HepG2 (cell line): Measurements from ENCODE around the gene HHATL. TPM values are rescaled to one million over a fixed set of nuclear protein-coding genes. Genes with fewer than 3 reads are reported as not detected.
A peak's percentile ranks its signal among the peaks of the same experiment; 100 is the strongest.

Experiments used
- BHLHE40 ChIP-seq: IDR thresholded peaks from 2 replicates; pipeline ENCODE4 v1.6.1; 2011; ENCODE audit warnings: low read length, improper control_type of control experiment
- CERS6 ChIP-seq: sonication (generic); formaldehyde crosslinking; IDR thresholded peaks from 2 replicates; pipeline ENCODE4 v1.5.0; 2020; ENCODE audit warnings: missing genetic modification reagents
- ERF ChIP-seq: IDR thresholded peaks from 2 replicates; pipeline ENCODE4 v1.6.1; 2018; ENCODE audit warnings: missing biosample characterization, missing genetic modification reagents
- FOXO4 ChIP-seq: sonication (generic); formaldehyde crosslinking; conservative IDR thresholded peaks from 2 replicates; pipeline ENCODE4 v1.8.1; 2023; ENCODE audit warnings: missing genetic modification reagents
- MAF1 ChIP-seq: sonication (generic); formaldehyde crosslinking; IDR thresholded peaks from 2 replicates; pipeline ENCODE4 v1.5.0; 2020; ENCODE audit warnings: missing genetic modification reagents, borderline replicate concordance
- MIER2 ChIP-seq: IDR thresholded peaks from 2 replicates; pipeline ENCODE4 v1.6.1; 2016; ENCODE audit warnings: missing biosample characterization, missing genetic modification reagents
- MTF1 ChIP-seq: sonication (generic); formaldehyde crosslinking; IDR thresholded peaks from 2 replicates; pipeline ENCODE4 v1.5.0; 2020; ENCODE audit warnings: missing genetic modification reagents
- MTF2 ChIP-seq: sonication (generic); formaldehyde crosslinking; IDR thresholded peaks from 2 replicates; pipeline ENCODE4 v1.5.0; 2020; ENCODE audit warnings: missing genetic modification reagents, borderline replicate concordance
- MYC ChIP-seq: sonication (generic); formaldehyde crosslinking; IDR thresholded peaks from 2 replicates; pipeline ENCODE4 v1.9.0; 2021; ENCODE audit warnings: missing genetic modification reagents, borderline replicate concordance
- NCOA5 ChIP-seq: sonication (generic); formaldehyde crosslinking; IDR thresholded peaks from 2 replicates; pipeline ENCODE4 v1.4.0; 2020; ENCODE audit warnings: missing genetic modification reagents
- PCBP1 ChIP-seq: fragments of 200-400 bp; formaldehyde crosslinking; IDR thresholded peaks from 2 replicates; pipeline ENCODE4 v1.6.1; 2017; ENCODE audit warnings: mild to moderate bottlenecking, low read depth, low read length, borderline replicate concordance
- PITX1 ChIP-seq: sonication (generic); formaldehyde crosslinking; IDR thresholded peaks from 2 replicates; pipeline ENCODE4 v1.5.1; 2020; ENCODE audit warnings: mild to moderate bottlenecking, missing genetic modification reagents
- RFXANK ChIP-seq: IDR thresholded peaks from 2 replicates; pipeline ENCODE4 v1.6.1; 2016
- SMARCE1 ChIP-seq: fragments of 450-650 bp; IDR thresholded peaks from 2 replicates; pipeline ENCODE4 v1.6.1; 2017; ENCODE audit warnings: borderline replicate concordance
- SUZ12 ChIP-seq: fragments of 150-350 bp; IDR thresholded peaks from 2 replicates; pipeline ENCODE4 v1.6.1; 2014; ENCODE audit warnings: low read depth, low read length
- TEF ChIP-seq: sonication (generic); formaldehyde crosslinking; IDR thresholded peaks from 2 replicates; pipeline ENCODE4 v1.5.0; 2020; ENCODE audit warnings: missing genetic modification reagents
- TFDP1 ChIP-seq: IDR thresholded peaks from 2 replicates; pipeline ENCODE4 v1.6.1; 2016; ENCODE audit warnings: missing compliant biosample characterization, missing genetic modification reagents, borderline replicate concordance
- TGIF2 ChIP-seq: IDR thresholded peaks from 2 replicates; pipeline ENCODE4 v1.6.1; 2016; ENCODE audit warnings: control low read depth, missing compliant biosample characterization
- ZBTB44 ChIP-seq: sonication (generic); formaldehyde crosslinking; IDR thresholded peaks from 2 replicates; pipeline ENCODE4 v1.4.0; 2020; ENCODE audit warnings: missing genetic modification reagents
- ZFX ChIP-seq: sonication (generic); formaldehyde crosslinking; IDR thresholded peaks from 2 replicates; pipeline ENCODE4 v1.4.0; 2020; ENCODE audit warnings: mild to moderate bottlenecking, low read depth, missing genetic modification reagents, moderate library complexity
- ZNF292 ChIP-seq: sonication (generic); formaldehyde crosslinking; IDR thresholded peaks from 2 replicates; pipeline ENCODE4 v1.8.1; 2022; ENCODE audit warnings: mild to moderate bottlenecking, low read depth, missing genetic modification reagents, borderline replicate concordance
- ZNF430 ChIP-seq: sonication (generic); formaldehyde crosslinking; IDR thresholded peaks from 2 replicates; pipeline ENCODE4 v1.9.0; 2021; ENCODE audit warnings: mild to moderate bottlenecking, missing genetic modification reagents
- ZNF552 ChIP-seq: sonication (generic); formaldehyde crosslinking; IDR thresholded peaks from 2 replicates; pipeline ENCODE4 v1.9.0; 2022; ENCODE audit warnings: missing genetic modification reagents, mild to moderate bottlenecking, borderline replicate concordance
- ZNF75D ChIP-seq: sonication (generic); formaldehyde crosslinking; IDR thresholded peaks from 2 replicates; pipeline ENCODE4 v1.8.1; 2023; ENCODE audit warnings: missing genetic modification reagents, mild to moderate bottlenecking, borderline replicate concordance
- ZNF839 ChIP-seq: sonication (generic); formaldehyde crosslinking; IDR thresholded peaks from 2 replicates; pipeline ENCODE4 v1.4.0; 2020; ENCODE audit warnings: missing genetic modification reagents, mild to moderate bottlenecking, borderline replicate concordance
- ZSCAN25 ChIP-seq: sonication (generic); formaldehyde crosslinking; IDR thresholded peaks from 2 replicates; pipeline ENCODE4 v1.8.0; 2022; ENCODE audit warnings: mild to moderate bottlenecking, missing genetic modification reagents
- polyA plus RNA-seq, 8 experiments: library from polyadenylated mRNA; depleted of rRNA in 3 of 8; stranded (reverse) in 7 of 8; unstranded in 1 of 8; fragments of >200 nt; fragmentation: Illumina TruSeq in 4 of 8; extraction: Trizol in 4 of 8; gene quantifications; 2 replicates each; pipeline versions ENCODE4 v1.2.1 to v1.2.3, GENCODE V29; 2011 to 2016; ENCODE audit warnings: low read depth in 4 of 8, missing spikeins in 1 of 8, mixed read lengths in 1 of 8; ENCODE audit not compliant: insufficient read depth in 1 of 8
- total RNA-seq, 5 experiments: library from RNA; depleted of rRNA; stranded (reverse); fragments of >200 nt; fragmentation: Illumina TruSeq; extraction: Trizol; gene quantifications; 2 replicates each; pipeline ENCODE4 v1.2.3, GENCODE V29; 2016; ENCODE audit warnings: low read depth in 1 of 5

HHATL gene
- total and polyA plus RNA-seq, 2 of the 13 experiments (the other 11 are each of a cell fraction or from before 2014, with no cell fraction given) = 0.26 TPM; not detected in 1

- TF ChIP-seq ZNF292 (CRISPR knock-in tag) (no peak), ZNF839 (CRISPR knock-in tag) (no peak), ZFX (CRISPR knock-in tag) (no peak), TFDP1 (CRISPR knock-in tag) (peak; percentile 33; the same call in 1 of the 2 replicates), NCOA5 (no peak), BHLHE40 (no peak), CERS6 (peak; percentile 74; the same call in 1 of the 2 replicates), MTF1 (peak; percentile 59; the same call in 1 of the 2 replicates), MAF1 (peak; percentile 79; the same call in 1 of the 2 replicates), ZBTB44 (CRISPR knock-in tag) (peak; percentile 96), TEF (CRISPR knock-in tag) (peak; percentile 78), FOXO4 (CRISPR knock-in tag) (no peak), ZNF75D (0 out of 2 replicates have a peak, but pooled peaks have one; percentile 55), SMARCE1 (no peak), TGIF2 (CRISPR knock-in tag) (peak; percentile 47; the same call in 1 of the 2 replicates), MYC (CRISPR knock-in tag) (peak; percentile 63; the same call in 1 of the 2 replicates), ZNF430 (CRISPR knock-in tag) (peak; percentile 84), ERF (CRISPR knock-in tag) (peak; percentile 96), SUZ12 (no peak), ZNF552 (CRISPR knock-in tag) (no peak), PITX1 (CRISPR knock-in tag) (peak; percentile 58; the same call in 1 of the 2 replicates), PCBP1 (no peak), RFXANK (peak; percentile 61; the same call in 1 of the 2 replicates), MIER2 (CRISPR knock-in tag) (peak; percentile 98), MTF2 (CRISPR knock-in tag) (no peak), ZSCAN25 (no peak)
Observed at GRCh38 chr3:42701371-42702065, 1.1 kb downstream of the HHATL start (continued).
